ENCODE measurements around the gene RSBN1.

RSBN1 gene

GRCh38 chr1:113780374-113781146 lies 31.7 kb downstream of the RSBN1 start:
- no peak for TF ChIP-seq ZFX (IDR thresholded peaks at IDR 0.05; ENCODE audit: borderline replicate concordance)
- no peak for TF ChIP-seq CTCF (IDR thresholded peaks at IDR 0.05)
- no peak overlapping the region for H3K27ac ChIP-seq

- H3K27ac ChIP-seq: no peak overlapping the region
- TF ChIP-seq ZFX (IDR thresholded peaks at IDR 0.05; ENCODE audit: borderline replicate concordance) (no peak), CTCF (IDR thresholded peaks at IDR 0.05) (no peak)
These were observed 32.7 kb downstream of the RSBN1 start for GRCh38 chr1:113779542-113779941.

- H3K27ac ChIP-seq: no peak overlapping the region
- no peak for TF ChIP-seq ZFX (IDR thresholded peaks at IDR 0.05; ENCODE audit: borderline replicate concordance)
- TF ChIP-seq CTCF (IDR thresholded peaks at IDR 0.05): no peak
These were observed 34.7 kb downstream of the RSBN1 start for GRCh38 chr1:113777561-113777960.

- H3K27ac ChIP-seq: no peak overlapping the region
- no peak for TF ChIP-seq ZFX (IDR thresholded peaks at IDR 0.05; ENCODE audit: borderline replicate concordance)
- no peak for TF ChIP-seq CTCF (IDR thresholded peaks at IDR 0.05)
These were observed 42.2 kb downstream of the RSBN1 start for GRCh38 chr1:113770031-113770430.

GRCh38 chr1:113769601-113769970 lies 42.7 kb downstream of the RSBN1 start:
- no peak for TF ChIP-seq ZFX (IDR thresholded peaks at IDR 0.05; ENCODE audit: borderline replicate concordance)
- TF ChIP-seq CTCF (IDR thresholded peaks at IDR 0.05): no peak
- no peak overlapping the region for H3K27ac ChIP-seq

GRCh38 chr1:113768916-113769600 lies 43.2 kb downstream of the RSBN1 start:
- TF ChIP-seq CTCF (IDR thresholded peaks at IDR 0.05) (no peak), ZFX (IDR thresholded peaks at IDR 0.05; ENCODE audit: borderline replicate concordance) (no peak)
- H3K27ac ChIP-seq: no peak overlapping the region
